Mesendoderm (in vitro differentiated cells): ENCODE results near the gene TMEM181.

ENCODE experiments used
- DNase-seq: peaks from one replicate; pipeline ENCODE4 v3.0.0; 2013
- H2AK5ac ChIP-seq: 2 replicates; pipeline ENCODE4 v1.6.1; 2013; ENCODE audit warnings: low read length, inconsistent platforms
- H2BK120ac ChIP-seq: 2 replicates; pipeline ENCODE4 v1.6.1; 2013; ENCODE audit warnings: low read depth, mild to moderate bottlenecking, low read length, moderate library complexity, mixed read lengths
- H2BK15ac ChIP-seq: replicated peaks from 2 replicates; pipeline ENCODE4 v1.6.1; 2013; ENCODE audit warnings: low read depth, mild to moderate bottlenecking, moderate library complexity
- H2BK5ac ChIP-seq: 2 replicates; pipeline ENCODE4 v1.6.1; 2013; ENCODE audit warnings: low read length, inconsistent platforms
- H3K18ac ChIP-seq: 2 replicates; pipeline ENCODE4 v1.6.1; 2013; ENCODE audit warnings: mild to moderate bottlenecking, low read length, mixed read lengths
- H3K23ac ChIP-seq: one replicate; pipeline ENCODE4 v1.6.1; 2013; ENCODE audit warnings: low read length
- H3K27ac ChIP-seq: 2 replicates; pipeline ENCODE4 v1.5.1; 2013; ENCODE audit warnings: low read depth, mild to moderate bottlenecking, inconsistent platforms, low read length, moderate library complexity
- H3K27me3 ChIP-seq: 2 replicates; pipeline ENCODE4 v1.6.1; 2013; ENCODE audit warnings: low read length, control low read depth, mild to moderate bottlenecking, inconsistent platforms; ENCODE audit not compliant: insufficient read depth, poor library complexity
- H3K36me3 ChIP-seq: 2 replicates; pipeline ENCODE4 v1.6.1; 2013; ENCODE audit warnings: low read length, inconsistent platforms; ENCODE audit not compliant: control insufficient read depth, insufficient read depth
- H3K4ac ChIP-seq: one replicate; pipeline ENCODE4 v1.6.1; 2013; ENCODE audit warnings: low read depth, mild to moderate bottlenecking, low read length, moderate library complexity
- H3K4me1 ChIP-seq: 2 replicates; pipeline ENCODE4 v1.6.1; 2013; ENCODE audit warnings: low read depth, low read length, inconsistent platforms; ENCODE audit not compliant: control insufficient read depth
- H3K4me2 ChIP-seq: 2 replicates; pipeline ENCODE4 v1.6.1; 2013; ENCODE audit warnings: low read length
- H3K4me3 ChIP-seq: 2 replicates; pipeline ENCODE4 v1.5.1; 2013; ENCODE audit warnings: mild to moderate bottlenecking, low read length
- H3K56ac ChIP-seq: one replicate; pipeline ENCODE4 v1.6.1; 2013; ENCODE audit warnings: low read length
- H3K79me1 ChIP-seq: 2 replicates; pipeline ENCODE4 v1.6.1; 2013; ENCODE audit warnings: low read length, inconsistent platforms
- H3K79me2 ChIP-seq: 2 replicates; pipeline ENCODE4 v1.6.1; 2013; ENCODE audit warnings: mild to moderate bottlenecking, low read length; ENCODE audit not compliant: control insufficient read depth, insufficient read depth
- H3K9ac ChIP-seq: 2 replicates; pipeline ENCODE4 v1.6.1; 2013; ENCODE audit warnings: low read length, inconsistent platforms
- H4K5ac ChIP-seq: one replicate; pipeline ENCODE4 v1.6.1; 2013; ENCODE audit warnings: low read length
- H4K8ac ChIP-seq: one replicate; pipeline ENCODE4 v1.6.1; 2013; ENCODE audit warnings: low read depth, mild to moderate bottlenecking, control low read depth, low read length, moderate library complexity
- WGBS: extraction: QIAGEN DNeasy Blood & Tissue Kit; methylation state at CpG from one replicate; pipeline ENCODE4 v1.1.7; 2013; ENCODE audit warnings: low lambda C conversion rate, missing lambda C conversion rate; ENCODE audit not compliant: insufficient coverage; ENCODE audit errors: extremely low coverage; 5-methylcytosine and 5-hydroxymethylcytosine counted together

The TMEM181 gene

DNA sequence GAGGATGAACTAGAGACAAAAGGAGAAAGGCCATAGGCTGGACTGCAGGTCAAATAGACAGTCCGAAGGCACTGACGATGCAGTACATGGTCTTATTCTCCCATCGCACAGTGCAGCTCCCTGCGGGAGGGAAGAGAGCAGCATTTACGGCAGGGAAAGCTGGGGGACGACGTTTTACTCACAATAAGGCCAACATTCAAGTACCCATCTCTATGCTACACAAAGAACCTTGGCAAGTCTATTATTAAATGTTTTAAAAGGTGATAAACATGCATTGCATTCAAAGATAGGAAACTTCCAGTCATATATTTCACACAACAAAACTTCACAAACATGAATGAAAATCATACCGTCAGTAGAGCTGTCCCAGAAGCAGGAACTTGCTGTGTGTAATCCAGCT, 76.9 kb downstream of the TMEM181 start:
- no CpG with 5 or more reads among the region's 8 CpGs for WGBS
- Histone ChIP-seq H3K79me2 (peaks cover 1% of the 10 kb centered on the region), H3K9ac (no peak overlapping the region), H3K79me1 (peaks cover 8% of the 10 kb centered on the region), H3K23ac (no peak overlapping the region), H2AK5ac (no peak overlapping the region), H3K27ac (no peak overlapping the region), H3K4ac (no peak overlapping the region), H3K4me3 (no peak overlapping the region), H3K36me3 (no peaks in the 10 kb centered on the region), H2BK5ac (no peak overlapping the region), H4K5ac (no peak overlapping the region), H2BK15ac (no peak overlapping the region), H3K56ac (no peak overlapping the region), H4K8ac (no peak overlapping the region), H3K27me3 (no peaks in the 10 kb centered on the region), H3K4me1 (no peaks in the 10 kb centered on the region), H3K4me2 (no peak overlapping the region), H2BK120ac (no peak overlapping the region), H3K18ac (no peak overlapping the region)
- DNase-seq, result no peak

GRCh38 chr6:158638324-158638854, 78.5 kb downstream of the TMEM181 start:
- Histone ChIP-seq H3K4ac (no peak overlapping the region), H4K8ac (no peak overlapping the region), H3K27ac (no peak overlapping the region), H2BK15ac (no peak overlapping the region), H3K56ac (no peak overlapping the region), H3K36me3 (no peaks in the 10 kb centered on the region), H3K4me2 (no peak overlapping the region), H2AK5ac (no peak overlapping the region), H3K79me1 (peaks cover 13% of the 10 kb centered on the region), H3K4me1 (no peaks in the 10 kb centered on the region), H3K9ac (no peak overlapping the region), H3K23ac (no peak overlapping the region), H2BK5ac (no peak overlapping the region), H3K18ac (no peak overlapping the region), H3K4me3 (no peak overlapping the region), H3K27me3 (no peaks in the 10 kb centered on the region), H2BK120ac (no peak overlapping the region), H4K5ac (no peak overlapping the region), H3K79me2 (peaks cover 6% of the 10 kb centered on the region)
- no CpG with 5 or more reads among the region's 3 CpGs for WGBS
- no peak for DNase-seq

GRCh38 chr6:158639056-158639455, 79.2 kb downstream of the TMEM181 start:
- H3K79me2 ChIP-seq, result peaks cover 10% of the 10 kb centered on the region
- no peak overlapping the region for H3K4me2 ChIP-seq
- H3K9ac ChIP-seq, result no peak overlapping the region
- H3K79me1 ChIP-seq, result peaks cover 16% of the 10 kb centered on the region
- no peak overlapping the region for H2BK5ac ChIP-seq
- no peak overlapping the region for H4K8ac ChIP-seq
- no CpG with 5 or more reads among the region's 5 CpGs for whole genome bisulfite sequencing
- H3K27ac ChIP-seq, result no peak overlapping the region
- no peak for DNase-seq
- no peak overlapping the region for H3K4ac ChIP-seq
- H2AK5ac ChIP-seq, result no peak overlapping the region
- H3K23ac ChIP-seq, result no peak overlapping the region
- no peak overlapping the region for H3K18ac ChIP-seq
- no peaks in the 10 kb centered on the region for H3K27me3 ChIP-seq
- H2BK120ac ChIP-seq, result no peak overlapping the region
- H3K56ac ChIP-seq, result no peak overlapping the region
- no peaks in the 10 kb centered on the region for H3K4me1 ChIP-seq
- H3K4me3 ChIP-seq, result no peak overlapping the region
- H4K5ac ChIP-seq, result no peak overlapping the region
- no peaks in the 10 kb centered on the region for H3K36me3 ChIP-seq
- no peak overlapping the region for H2BK15ac ChIP-seq

GRCh38 chr6:158640519-158640918, 80.6 kb downstream of the TMEM181 start:
- Histone ChIP-seq H2BK5ac (no peak overlapping the region), H2BK120ac (no peak overlapping the region), H2AK5ac (no peak overlapping the region), H4K5ac (no peak overlapping the region), H3K4me3 (no peak overlapping the region), H3K79me2 (peaks cover 12% of the 10 kb centered on the region), H3K23ac (no peak overlapping the region), H3K18ac (no peak overlapping the region), H3K36me3 (no peaks in the 10 kb centered on the region), H3K79me1 (peaks cover 16% of the 10 kb centered on the region), H3K9ac (no peak overlapping the region), H3K4me1 (no peaks in the 10 kb centered on the region), H3K56ac (peak overlapping the region; percentile 11), H3K27ac (no peak overlapping the region), H3K4ac (no peak overlapping the region), H2BK15ac (no peak overlapping the region), H3K27me3 (no peaks in the 10 kb centered on the region), H3K4me2 (no peak overlapping the region), H4K8ac (no peak overlapping the region)
- no CpG with 5 or more reads among the region's 2 CpGs for WGBS
- no peak for DNase-seq

DNA sequence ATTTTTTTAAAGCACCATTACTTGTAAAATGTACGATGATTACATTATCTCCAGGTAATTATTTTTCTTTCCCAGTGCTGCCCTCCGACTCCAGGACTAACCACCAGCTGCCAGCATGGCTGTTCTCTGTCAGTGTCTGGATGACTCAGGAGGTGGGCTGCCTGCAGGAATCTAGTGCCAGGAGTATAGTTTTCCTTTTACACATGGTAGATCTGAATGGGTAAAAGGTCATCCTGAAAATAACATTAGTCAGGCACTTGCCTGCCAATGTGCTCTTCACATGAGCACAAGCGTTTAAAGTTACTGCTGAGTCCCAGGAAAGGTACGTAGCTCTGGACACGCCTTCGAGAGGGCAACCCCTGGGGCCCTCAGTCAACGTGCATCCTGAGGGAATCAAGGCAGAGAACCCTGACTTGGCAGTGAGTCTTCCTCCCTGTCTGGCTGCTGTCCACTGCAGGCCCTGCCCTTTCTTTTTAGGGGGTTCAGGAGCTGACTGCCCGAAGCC, 82.3 kb downstream of the TMEM181 start:
- Histone ChIP-seq H2BK120ac (no peak overlapping the region), H3K27me3 (no peaks in the 10 kb centered on the region), H3K4me1 (no peaks in the 10 kb centered on the region), H4K5ac (no peak overlapping the region), H2AK5ac (no peak overlapping the region), H2BK15ac (no peak overlapping the region), H3K9ac (no peak overlapping the region), H3K79me1 (peaks cover 16% of the 10 kb centered on the region), H2BK5ac (no peak overlapping the region), H3K56ac (no peak overlapping the region), H3K4ac (no peak overlapping the region), H4K8ac (no peak overlapping the region), H3K18ac (no peak overlapping the region), H3K27ac (no peak overlapping the region), H3K4me2 (no peak overlapping the region), H3K79me2 (peaks cover 12% of the 10 kb centered on the region), H3K23ac (no peak overlapping the region), H3K36me3 (no peaks in the 10 kb centered on the region), H3K4me3 (no peak overlapping the region)
- no CpG with 5 or more reads among the region's 8 CpGs for WGBS
- no peak for DNase-seq

DNA sequence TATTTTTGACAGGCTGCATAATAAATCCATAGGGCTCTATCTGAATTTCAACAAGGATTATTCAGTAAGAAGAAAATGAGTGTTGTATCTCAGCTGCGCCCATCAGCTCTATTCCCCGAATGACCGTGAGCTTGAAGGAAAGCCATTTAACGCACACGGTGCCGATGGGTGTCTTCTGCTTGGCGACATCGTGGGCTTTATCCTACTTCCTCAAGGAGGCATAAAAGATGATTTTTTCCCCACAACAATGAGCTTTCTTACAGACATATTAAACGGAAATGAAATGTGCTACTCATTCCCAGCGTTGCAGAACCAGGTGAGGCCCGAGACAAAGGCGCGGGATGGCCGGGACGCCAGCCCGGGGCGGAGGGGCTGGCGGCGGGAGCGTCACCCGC, 83.9 kb downstream of the TMEM181 start:
- Histone ChIP-seq H3K23ac (peak overlapping the region; percentile 97), H3K18ac (peak overlapping the region; percentile 77), H4K5ac (no peak overlapping the region), H3K4me1 (no peaks in the 10 kb centered on the region), H3K56ac (peak overlapping the region; percentile 99), H3K27me3 (no peaks in the 10 kb centered on the region), H3K36me3 (no peaks in the 10 kb centered on the region), H2BK15ac (no peak overlapping the region), H3K79me1 (peaks cover 16% of the 10 kb centered on the region), H3K4me3 (peak overlapping the region; percentile 84), H2AK5ac (peak overlapping the region; percentile 46), H3K9ac (peak overlapping the region; percentile 94), H3K79me2 (peaks cover 12% of the 10 kb centered on the region), H3K27ac (peak overlapping the region; percentile 63), H4K8ac (no peak overlapping the region), H2BK5ac (no peak overlapping the region), H2BK120ac (no peak overlapping the region), H3K4me2 (peak overlapping the region; percentile 82), H3K4ac (peak overlapping the region; percentile 75)
- no CpG with 5 or more reads among the region's 21 CpGs for WGBS
- no peak for DNase-seq
